GM13977 (cell line): Measurements from ENCODE around the gene FARP1.

Source experiments
- DNase-seq: peaks from one replicate; pipeline ENCODE4 v3.0.0; 2012; ENCODE audit warnings: low spot score
- CTCF ChIP-seq: IDR thresholded peaks from 2 replicates; pipeline ENCODE4 v1.5.1; 2012; ENCODE audit warnings: mild to moderate bottlenecking, control low read depth; ENCODE audit not compliant: insufficient read depth; ENCODE audit errors: extremely low read depth, missing control alignments
- in situ Hi-C: fragments of 300-500 bp; cut with MboI; formaldehyde crosslinking; loops from one replicate; pipeline ENCODE4 v1.12.0; 2022; ENCODE audit warnings: low sequenced_read_pairs, low pct_unique_long_range_greater_than_20kb, mixed read lengths, inconsistent platforms; ENCODE audit not compliant: unreplicated experiment

FARP1 gene

DNA sequence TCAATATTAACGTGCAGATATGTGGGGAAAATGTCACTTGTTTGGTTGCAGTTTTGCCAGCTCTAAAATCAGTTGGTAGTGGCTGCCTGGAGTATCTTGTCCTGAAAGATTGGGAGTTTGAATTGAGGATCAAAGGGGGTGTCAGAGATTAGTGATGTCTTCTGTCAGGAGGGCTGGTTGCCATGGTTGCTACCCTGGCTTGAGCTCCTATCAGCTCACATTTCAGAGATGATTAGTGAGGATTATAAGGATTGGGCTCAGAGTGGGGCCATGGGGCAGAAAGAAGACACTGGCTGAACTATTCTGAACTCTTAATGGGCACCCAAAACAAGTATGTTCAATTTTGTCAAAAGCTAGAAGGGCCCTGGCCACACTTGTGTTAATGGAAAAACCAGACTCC is 129.7 kb downstream of the FARP1 start:
- in situ Hi-C loops: no loop called here
- DNase-seq: no peak

DNA sequence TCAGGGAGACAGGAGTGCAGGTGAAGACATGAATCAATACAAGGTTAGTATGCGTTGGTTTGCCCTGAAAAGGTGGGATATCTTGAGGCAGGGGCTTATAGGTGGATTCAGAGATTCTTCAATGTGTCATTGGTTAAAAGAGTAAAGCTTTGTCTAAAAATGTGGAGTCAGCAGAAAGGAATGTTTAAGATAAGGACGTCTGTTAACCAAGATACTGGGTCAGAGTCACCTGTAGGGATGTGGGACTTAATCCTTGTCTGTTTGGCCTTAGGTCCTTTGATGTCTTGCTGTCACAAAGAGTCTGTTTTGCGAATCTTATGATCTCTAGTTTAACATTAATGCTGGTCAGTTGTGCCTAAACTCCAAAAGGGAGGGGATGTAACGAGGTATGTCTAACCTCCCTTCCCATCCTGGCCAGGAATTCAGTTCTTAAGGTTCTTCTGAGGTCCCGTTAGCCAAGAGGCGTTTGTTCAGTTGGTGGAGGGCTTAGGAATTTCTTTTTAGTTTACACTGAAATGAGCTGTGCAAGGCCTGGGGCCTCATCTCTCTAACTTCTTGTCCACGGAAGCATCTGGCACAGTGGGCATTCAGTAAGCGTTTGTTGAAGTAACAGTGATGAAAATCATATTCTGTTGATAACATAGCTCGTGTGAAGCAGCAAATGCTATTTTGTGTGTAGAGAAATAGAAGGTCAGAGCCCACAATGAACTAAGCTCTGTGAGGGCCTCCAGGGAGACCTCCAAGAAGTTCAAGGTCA is 130.4 kb downstream of the FARP1 start:
- no peak for TF ChIP-seq CTCF
- in situ Hi-C loops: no loop called here
- DNase-seq: no peak

More for the DNA sequence above, 129.7 kb downstream of the FARP1 start:
- TF ChIP-seq CTCF: no peak

DNA sequence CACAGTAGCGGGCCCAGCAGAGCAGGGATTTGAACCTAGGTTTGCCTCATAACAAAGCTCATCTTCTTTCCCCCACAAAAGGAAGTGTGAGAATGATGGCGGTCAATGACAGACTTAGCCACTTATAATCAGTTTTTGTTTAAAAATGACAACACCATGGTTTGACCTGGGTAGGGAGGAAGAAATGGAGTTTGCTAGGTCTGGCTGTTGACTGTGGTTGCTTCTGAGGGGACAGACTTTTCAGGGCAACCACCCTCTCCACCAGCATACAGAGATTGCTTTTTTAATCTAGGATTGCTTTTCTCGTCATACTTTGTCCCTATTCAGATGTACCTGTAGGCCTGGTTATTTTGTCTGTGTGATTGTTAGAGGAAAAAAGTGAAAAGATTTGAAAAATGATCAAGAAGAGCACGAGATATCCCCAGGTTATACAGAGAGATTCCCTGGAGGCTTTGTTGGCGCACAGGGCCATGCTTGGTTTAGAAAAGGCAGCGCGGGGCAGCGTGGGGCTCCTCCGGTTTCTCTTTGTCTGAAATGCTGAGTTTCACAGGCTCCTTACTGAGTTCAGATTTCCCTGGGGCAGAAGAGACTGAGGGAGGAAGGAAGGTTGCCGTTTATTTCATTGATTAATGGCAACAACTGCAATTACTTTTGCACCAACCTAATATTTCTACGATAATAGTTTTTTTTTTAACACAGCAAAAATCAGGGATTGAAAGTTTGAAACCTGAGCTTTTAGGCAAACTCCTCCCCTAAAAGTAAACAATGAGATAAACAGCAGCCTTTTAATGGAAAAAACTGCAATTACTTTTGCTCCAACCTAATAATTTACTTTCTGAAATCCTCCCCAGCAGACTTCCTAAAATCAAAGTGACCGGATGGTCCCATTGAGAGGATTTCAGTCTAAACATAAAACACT is 131.2 kb downstream of the FARP1 start:
- in situ Hi-C loops: no loop called here
- no peak for DNase-seq

DNA sequence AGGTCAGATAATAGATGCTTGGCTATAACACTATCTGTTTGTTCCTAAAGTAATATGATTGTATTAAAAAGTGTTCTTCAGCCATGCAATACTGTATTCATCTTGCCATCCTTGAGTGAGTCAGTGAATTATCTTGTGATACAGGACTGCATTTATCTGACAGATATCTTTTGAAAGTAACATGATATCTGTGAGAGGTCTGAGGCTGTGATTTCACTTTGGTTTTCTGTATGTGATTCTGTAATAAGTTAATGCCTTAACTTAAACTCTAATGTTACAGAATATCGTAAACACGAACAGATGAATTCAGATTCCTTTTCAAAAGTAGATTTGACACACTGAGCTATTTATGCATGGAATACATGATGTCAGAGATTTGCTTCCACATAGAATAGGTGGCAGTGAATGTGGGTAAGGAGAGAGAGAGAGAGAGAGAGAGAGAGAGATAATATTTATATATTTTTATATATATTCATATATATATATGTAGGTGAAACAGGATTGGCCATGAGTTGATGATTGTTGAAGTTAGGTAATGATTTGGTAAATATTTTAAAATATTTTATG is 132.1 kb downstream of the FARP1 start:
- no peak for TF ChIP-seq CTCF
- in situ Hi-C loops: no loop called here
- no peak for DNase-seq

More for the DNA sequence above, 131.2 kb downstream of the FARP1 start:
- TF ChIP-seq CTCF: no peak

DNA sequence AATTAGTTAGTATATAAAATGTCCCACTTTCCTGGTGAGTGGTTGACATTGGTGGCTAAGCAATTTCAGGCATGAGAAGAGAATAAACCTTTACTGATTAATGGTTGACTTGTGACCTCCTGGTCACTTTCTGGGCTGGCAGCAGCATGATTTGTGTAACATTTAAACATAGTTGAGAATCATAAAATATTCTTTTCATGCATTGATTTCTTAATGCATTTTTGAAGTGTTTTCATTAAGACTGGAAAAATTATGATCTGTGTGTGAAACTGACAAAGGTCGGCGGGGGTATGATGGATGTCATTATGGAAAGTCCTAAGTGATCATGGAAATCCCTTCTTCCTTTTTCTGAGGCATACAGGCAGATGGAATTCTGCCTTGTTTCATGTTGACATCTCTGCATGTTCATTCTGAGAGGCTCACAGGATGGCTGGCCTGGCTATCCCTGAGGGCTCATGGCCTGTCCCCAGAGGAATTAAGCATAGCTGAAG is 132.8 kb downstream of the FARP1 start:
- no peak for TF ChIP-seq CTCF
- in situ Hi-C loops: no loop called here
- no peak for DNase-seq

DNA sequence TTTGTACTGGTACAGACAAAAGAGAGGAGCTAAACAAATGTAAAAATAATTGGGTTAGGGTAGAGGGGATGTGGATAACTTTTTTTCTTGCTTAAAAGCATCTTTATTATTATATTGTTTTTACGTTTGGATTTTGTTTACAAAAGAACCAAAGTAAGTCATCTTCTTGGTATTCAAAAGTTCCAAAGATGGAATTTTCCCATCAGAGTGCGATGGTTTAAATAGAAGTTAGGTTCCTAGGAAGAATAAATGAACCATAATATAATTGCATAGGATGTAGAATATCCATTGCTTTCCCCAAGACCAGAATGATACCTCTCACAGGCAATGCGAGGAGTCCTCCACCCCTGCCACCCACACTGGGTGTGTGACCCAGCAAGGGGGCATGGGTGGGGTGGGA is 133.6 kb downstream of the FARP1 start:
- in situ Hi-C loops: no loop called here
- DNase-seq: no peak
- TF ChIP-seq CTCF: no peak
